LNCaP clone FGC (cell line): ENCODE results near the gene MORN1.

Experiments used
- DNase-seq: peaks from one replicate; pipeline ENCODE4 v3.0.0-alpha.2; 2011; ENCODE audit warnings: low read depth
- H3K4me3 ChIP-seq: 2 replicates; pipeline ENCODE4 v1.5.1; 2011; ENCODE audit warnings: mild to moderate bottlenecking, low read depth, low read length, control low read depth
- TF ChIP-seq, protein P1 (sequence below): IDR thresholded peaks from 2 replicates; pipeline ENCODE4 v1.5.1; 2012; ENCODE audit warnings: mild to moderate bottlenecking; ENCODE audit not compliant: control insufficient read depth, insufficient read depth; ENCODE audit errors: extremely low read depth

Gene MORN1

DNA sequence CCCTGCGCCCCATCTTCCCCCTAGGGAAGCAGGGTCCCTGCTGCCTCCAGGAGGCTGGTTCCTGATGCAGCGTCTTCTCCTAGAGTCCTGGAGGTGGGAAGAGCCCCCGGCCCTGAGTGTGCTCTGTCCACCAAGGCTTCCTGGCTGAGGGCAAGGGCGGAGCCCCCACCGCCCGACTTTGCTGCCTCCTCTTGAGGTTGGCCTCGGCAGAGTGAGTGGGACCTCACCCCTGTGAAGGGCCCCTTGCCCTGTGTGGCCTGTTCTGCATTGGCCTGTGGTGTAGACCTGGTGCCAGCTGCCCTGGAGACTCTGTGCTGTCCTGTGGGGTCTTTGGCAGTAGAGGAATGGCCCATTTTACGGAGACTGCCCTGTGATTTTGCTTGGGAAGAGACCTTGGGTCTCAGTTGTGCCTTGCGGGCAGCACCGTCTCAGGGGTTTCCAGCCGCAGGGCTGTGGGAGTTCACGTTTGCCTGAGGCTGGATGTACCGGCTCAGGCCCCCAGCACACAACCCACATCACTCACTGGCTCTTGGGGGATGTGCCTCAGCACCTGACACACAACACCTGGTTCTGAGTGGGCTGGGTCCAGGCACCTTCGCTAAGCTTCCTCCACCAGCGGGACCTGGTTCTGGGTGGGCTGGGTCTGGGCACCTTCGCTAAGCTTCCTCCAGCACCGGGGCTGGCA, 89.6 kb downstream of the MORN1 start:
- TF ChIP-seq, protein P1, sequence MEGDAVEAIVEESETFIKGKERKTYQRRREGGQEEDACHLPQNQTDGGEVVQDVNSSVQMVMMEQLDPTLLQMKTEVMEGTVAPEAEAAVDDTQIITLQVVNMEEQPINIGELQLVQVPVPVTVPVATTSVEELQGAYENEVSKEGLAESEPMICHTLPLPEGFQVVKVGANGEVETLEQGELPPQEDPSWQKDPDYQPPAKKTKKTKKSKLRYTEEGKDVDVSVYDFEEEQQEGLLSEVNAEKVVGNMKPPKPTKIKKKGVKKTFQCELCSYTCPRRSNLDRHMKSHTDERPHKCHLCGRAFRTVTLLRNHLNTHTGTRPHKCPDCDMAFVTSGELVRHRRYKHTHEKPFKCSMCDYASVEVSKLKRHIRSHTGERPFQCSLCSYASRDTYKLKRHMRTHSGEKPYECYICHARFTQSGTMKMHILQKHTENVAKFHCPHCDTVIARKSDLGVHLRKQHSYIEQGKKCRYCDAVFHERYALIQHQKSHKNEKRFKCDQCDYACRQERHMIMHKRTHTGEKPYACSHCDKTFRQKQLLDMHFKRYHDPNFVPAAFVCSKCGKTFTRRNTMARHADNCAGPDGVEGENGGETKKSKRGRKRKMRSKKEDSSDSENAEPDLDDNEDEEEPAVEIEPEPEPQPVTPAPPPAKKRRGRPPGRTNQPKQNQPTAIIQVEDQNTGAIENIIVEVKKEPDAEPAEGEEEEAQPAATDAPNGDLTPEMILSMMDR: no peak
- DNase-seq: no peak
- H3K4me3 ChIP-seq: no peak overlapping the region

DNA sequence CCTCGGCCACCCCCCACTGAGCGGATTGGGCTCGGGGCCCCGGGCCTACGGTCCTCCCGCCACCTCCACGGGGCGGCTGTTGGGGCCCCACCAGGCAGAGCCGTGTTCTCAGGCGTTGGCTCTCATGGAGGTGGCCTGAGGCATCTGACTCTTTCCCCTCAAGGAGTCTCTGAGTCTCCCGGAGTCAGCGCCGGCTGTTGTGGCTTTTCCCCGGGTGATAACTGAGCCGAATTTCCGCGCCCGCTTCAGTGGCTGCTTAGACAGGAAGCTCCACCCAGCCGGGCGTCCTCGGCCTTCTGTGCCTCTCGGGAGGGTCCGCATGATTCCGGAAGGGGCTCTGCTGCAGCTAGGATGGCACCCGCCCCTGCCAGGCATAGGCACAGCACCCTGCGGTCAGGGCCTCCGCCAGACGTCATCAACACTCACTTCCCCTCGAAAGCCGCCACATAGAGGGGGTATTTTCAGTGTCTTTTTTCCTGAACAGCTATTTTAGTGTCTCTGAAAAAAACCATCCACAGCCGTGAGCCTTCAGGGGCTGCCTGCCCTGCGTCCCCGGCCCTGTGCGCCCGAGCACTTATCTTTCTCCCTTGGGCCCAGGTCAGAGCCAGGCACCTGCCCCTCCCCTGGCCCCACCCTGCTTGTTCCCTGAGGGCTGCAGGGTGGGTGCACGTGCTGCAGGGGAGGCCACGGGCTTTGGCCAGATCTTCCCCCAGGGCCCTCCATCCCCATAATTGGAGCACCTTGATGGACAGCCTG, 90.3 kb downstream of the MORN1 start:
- DNase-seq: no peak
- TF ChIP-seq, protein P1: no peak
- no peak overlapping the region for H3K4me3 ChIP-seq

DNA sequence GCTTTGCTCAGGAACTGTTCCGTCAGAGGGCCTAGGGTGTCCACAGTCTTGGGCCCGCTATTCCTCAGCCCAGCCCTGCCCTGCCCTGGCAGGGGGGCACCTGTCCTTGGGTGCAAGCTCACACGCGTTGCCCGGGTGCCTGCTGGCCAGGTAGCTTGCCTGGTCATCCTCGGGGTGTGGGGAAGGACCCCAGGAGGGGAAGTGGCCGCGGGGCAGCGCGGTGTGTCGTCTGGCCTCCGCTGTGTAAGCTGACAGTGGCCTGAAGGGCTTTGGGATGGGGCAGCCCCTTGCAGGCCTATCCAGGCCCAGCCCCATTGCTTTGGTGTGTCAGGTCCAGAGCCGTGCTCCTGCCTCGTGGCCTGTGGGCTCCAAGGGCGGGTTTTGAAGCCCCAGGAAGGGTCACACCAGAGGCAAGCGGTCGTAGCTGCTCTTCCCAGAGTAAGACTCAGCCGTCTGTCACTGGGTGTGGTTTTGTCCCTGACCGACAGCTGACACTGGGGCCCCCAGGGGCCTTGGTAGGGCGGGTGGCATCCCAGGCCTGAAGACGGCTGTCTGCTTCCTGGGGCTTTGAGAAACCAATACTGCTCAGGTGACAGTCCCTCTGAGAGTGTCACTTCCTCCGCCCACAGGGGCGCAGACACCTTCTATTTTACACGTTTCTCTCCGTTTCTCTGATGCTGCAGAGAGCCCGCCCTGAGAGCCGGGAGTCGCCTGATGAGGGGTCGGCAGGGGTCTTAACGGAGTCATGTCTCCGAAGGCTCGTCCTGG, 91.2 kb downstream of the MORN1 start:
- DNase-seq: no peak
- H3K4me3 ChIP-seq: no peak overlapping the region

DNA sequence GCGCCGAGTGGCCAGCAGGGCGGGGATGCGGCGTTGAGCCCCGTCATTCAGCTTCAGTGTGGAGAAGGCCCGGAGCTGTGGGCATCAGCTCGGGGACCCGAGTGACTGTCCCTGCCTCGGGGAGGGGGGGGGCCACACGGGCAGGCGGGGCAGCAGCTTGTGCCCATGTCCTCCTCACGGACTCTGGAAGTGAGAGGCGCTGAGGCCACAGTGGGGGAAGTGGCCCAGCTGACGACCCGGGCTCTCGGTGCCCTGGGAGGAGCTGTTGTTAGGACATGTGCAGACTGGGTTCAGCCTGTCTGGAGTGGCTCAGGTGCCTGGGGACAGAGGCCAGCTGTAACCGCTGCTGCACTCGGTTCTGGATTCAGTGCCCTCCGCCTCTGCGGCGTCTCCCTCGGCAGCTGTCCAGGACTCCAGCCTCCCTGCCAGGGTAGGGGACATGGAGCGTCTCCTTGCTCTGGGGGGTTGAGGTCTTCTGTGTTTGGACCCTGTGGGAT, 92.2 kb downstream of the MORN1 start:
- TF ChIP-seq, protein P1: no peak
- H3K4me3 ChIP-seq: no peak overlapping the region
- no peak for DNase-seq

More for the DNA sequence above, 91.2 kb downstream of the MORN1 start:
- TF ChIP-seq, protein P1: no peak

DNA sequence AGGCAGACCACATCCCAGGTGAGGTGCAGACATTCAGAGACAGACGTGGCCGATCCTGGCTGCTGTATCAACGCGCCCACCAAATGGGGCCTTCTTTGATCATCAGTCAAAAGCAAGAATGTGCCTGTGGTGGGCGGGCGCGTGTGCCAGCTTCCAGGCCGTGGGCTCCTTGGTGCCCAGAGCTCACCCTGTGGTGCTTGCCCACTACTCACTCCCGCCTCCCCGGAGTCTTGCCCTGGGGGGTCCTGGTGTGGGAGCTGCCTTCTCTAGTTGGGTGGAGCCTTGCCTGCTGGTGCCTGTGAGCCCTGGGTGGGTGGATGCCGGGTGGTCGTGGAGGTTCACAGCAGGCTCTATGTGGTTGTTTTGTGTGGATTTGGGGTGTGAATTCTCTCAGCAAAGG, 92.7 kb downstream of the MORN1 start:
- DNase-seq: no peak
- TF ChIP-seq, protein P1: no peak
- no peak overlapping the region for H3K4me3 ChIP-seq

DNA sequence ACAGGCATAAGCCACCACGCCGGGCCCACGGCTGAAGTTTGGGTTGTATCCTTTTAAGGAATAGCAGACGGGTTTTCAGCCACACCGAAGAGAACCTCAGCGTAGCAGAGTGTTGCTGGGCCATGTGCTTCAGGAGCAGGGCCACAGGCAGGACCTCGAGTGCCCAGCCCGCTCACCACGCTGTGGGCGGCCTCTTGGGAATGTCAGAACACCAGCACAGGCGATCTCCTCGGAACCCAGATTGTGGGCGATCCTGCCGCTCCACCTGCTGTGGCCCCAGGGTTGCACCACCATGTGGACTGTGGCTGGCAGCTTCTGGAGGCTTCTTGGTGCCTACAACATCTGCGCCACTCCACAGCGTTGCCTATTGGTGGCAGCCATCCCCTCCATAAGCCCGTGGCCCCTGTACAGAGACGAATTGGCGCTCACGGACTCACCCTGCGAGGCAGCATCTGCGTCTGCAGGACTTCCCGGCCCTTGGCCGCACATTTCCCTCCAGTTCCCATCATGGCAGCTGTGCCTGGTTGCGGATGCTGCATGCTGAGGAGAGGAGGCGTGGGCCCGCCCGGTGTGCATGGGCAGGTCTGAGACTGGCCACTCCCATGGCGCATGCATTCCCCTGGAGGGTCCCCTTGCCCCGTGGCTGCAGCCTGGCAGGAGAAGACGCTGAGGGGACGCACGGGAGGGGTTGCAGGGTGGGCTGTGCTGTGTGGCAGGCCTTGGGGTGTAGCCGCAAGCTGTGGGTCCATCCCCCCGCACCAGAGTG, 93.9 kb downstream of the MORN1 start:
- H3K4me3 ChIP-seq: no peak overlapping the region
- DNase-seq: no peak
- TF ChIP-seq, protein P1: no peak
